GM23248 (cell line): ENCODE measurements around the gene ZSWIM3. TPM values are rescaled to one million over a fixed set of nuclear protein-coding genes. Genes with fewer than 3 reads are reported as not detected.

Experiments
- DNase-seq: peaks from one replicate; pipeline ENCODE4 v3.0.0-alpha.2; 2015
- H2AFZ ChIP-seq: fragments of 200-600 bp; sonication (generic); 2 replicates; pipeline ENCODE4 v1.6.1; 2016; ENCODE audit warnings: antibody characterized with exemption
- H3F3A ChIP-seq: fragments of 200-600 bp; sonication (generic); 2 replicates; pipeline ENCODE4 v1.6.1; 2016; ENCODE audit warnings: mild to moderate bottlenecking, antibody characterized with exemption, mixed run types; ENCODE audit not compliant: insufficient read depth
- H3K27ac ChIP-seq: fragments of 200-600 bp; sonication (generic); 2 replicates; pipeline ENCODE4 v1.5.1; 2016; ENCODE audit warnings: mild to moderate bottlenecking
- H3K27me3 ChIP-seq: fragments of 200-600 bp; sonication (generic); replicated peaks from 2 replicates; pipeline ENCODE4 v1.6.1; 2016; ENCODE audit warnings: mild to moderate bottlenecking; ENCODE audit not compliant: insufficient read depth
- H3K36me3 ChIP-seq: fragments of 200-600 bp; sonication (generic); 2 replicates; pipeline ENCODE4 v1.6.1; 2016; ENCODE audit warnings: low read depth, mild to moderate bottlenecking
- H3K4me1 ChIP-seq: fragments of 200-600 bp; sonication (generic); 2 replicates; pipeline ENCODE4 v1.6.1; 2016; ENCODE audit warnings: mild to moderate bottlenecking; ENCODE audit not compliant: insufficient read depth
- H3K4me2 ChIP-seq: fragments of 200-600 bp; sonication (generic); one replicate; pipeline ENCODE4 v1.6.1; 2016; ENCODE audit warnings: mild to moderate bottlenecking; ENCODE audit not compliant: unreplicated experiment
- H3K4me3 ChIP-seq: fragments of 200-600 bp; sonication (generic); 2 replicates; pipeline ENCODE4 v1.5.1; 2016; ENCODE audit warnings: mild to moderate bottlenecking
- H3K79me2 ChIP-seq: fragments of 200-600 bp; sonication (generic); 2 replicates; pipeline ENCODE4 v1.6.1; 2016; ENCODE audit warnings: mild to moderate bottlenecking; ENCODE audit not compliant: insufficient read depth
- H3K9ac ChIP-seq: fragments of 200-600 bp; sonication (generic); 2 replicates; pipeline ENCODE4 v1.6.1; 2016; ENCODE audit warnings: mild to moderate bottlenecking
- H3K9me2 ChIP-seq: fragments of 200-600 bp; sonication (generic); 2 replicates; pipeline ENCODE4 v1.6.1; 2016; ENCODE audit warnings: mixed run types, mild to moderate bottlenecking, moderate library complexity; ENCODE audit not compliant: insufficient read depth
- H3K9me3 ChIP-seq: fragments of 200-600 bp; sonication (generic); one replicate; pipeline ENCODE4 v1.6.1; 2017; ENCODE audit warnings: low read depth
- H4K20me1 ChIP-seq: fragments of 200-600 bp; sonication (generic); 2 replicates; pipeline ENCODE4 v1.6.0; 2016; ENCODE audit not compliant: insufficient read depth
- EZH2 ChIP-seq: fragments of 200-600 bp; sonication (generic); IDR thresholded peaks from 2 replicates; pipeline ENCODE4 v1.6.1; 2018; ENCODE audit warnings: antibody characterized with exemption, mild to moderate bottlenecking; ENCODE audit not compliant: insufficient read depth, poor library complexity, severe bottlenecking
- EZH2phosphoT487 ChIP-seq: fragments of 200-600 bp; sonication (generic); IDR thresholded peaks from 2 replicates; pipeline ENCODE4 v1.6.1; 2018; ENCODE audit warnings: antibody characterized with exemption, moderate library complexity, mild to moderate bottlenecking, low read depth; ENCODE audit not compliant: insufficient read depth
- WGBS, 2 experiments: methylation state at CpG; one replicate each; pipeline ENCODE4 v1.1.6; 2015 to 2017; ENCODE audit warnings: low lambda C conversion rate in 2 of 2, low coverage in 1 of 2; ENCODE audit errors: missing lambda C conversion rate in 2 of 2; 5-methylcytosine and 5-hydroxymethylcytosine counted together
- in situ Hi-C: fragments of 300-500 bp; cut with MboI; formaldehyde crosslinking; loops from 2 replicates; pipeline ENCODE4 v1.15.0; 2020
- polyA plus RNA-seq: library from polyadenylated mRNA; unstranded; fragments of >200 nt; fragmentation: Nextera tagmentation; extraction: Ambion mirVana; gene quantifications from 2 replicates; pipeline ENCODE4 v1.2.1, GENCODE V29; 2016
- total RNA-seq: library from RNA; depleted of rRNA; stranded (reverse); fragments of >200 nt; shearing (Covaris generic); gene quantifications from 2 replicates; pipeline ENCODE4 v1.2.3, GENCODE V29; 2014; rRNA removed

ZSWIM3 gene
- total and polyA plus RNA-seq, 2 experiments from 2014 or later: 1.9 to 4.3 TPM

DNA sequence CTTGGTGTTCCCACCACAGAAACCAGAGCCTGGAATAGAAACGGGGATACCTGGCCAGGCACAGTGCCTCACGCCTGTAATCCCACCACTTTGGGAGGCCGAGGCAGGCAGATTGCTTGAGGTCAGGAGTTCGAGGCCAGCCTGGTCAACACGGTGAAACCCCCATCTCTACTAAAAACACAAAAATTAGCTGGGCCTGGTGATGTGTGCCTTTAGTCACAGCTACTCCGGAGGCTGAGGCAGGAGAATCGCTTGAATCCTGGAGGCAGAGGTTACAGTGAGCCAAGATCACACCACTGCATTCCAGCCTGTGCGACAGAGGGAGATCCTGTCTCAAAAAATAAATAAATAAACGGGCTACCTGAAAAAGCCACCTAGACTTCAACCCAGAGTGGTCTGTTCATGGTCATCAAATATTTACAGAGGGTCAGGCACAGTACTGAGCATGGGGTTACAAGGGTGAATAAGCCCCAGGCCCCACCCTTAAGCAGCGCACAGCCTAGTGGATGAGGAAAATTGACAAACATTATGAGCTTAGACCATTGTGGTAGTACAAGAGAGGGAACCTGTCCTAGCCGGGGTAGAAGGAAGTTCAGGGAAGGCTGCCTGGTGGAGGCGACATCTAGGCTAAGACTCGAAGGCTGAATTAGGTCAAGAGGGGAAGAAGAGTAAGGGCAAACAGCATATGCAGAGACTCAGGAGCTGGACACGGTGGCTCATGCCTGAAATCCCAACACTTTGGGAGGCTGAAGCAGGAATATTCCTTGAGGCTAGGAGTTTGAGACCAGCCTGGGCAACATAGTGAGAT lies 69.9 kb downstream of the ZSWIM3 start:
- in situ Hi-C loops: no loop called here
- Histone ChIP-seq H3K9ac (no peak overlapping the region), H3K27ac (no peak overlapping the region), H3K9me3 (no peaks in the 10 kb centered on the region), H3K36me3 (no peaks in the 10 kb centered on the region), H3K79me2 (peaks cover 6% of the 10 kb centered on the region), H3K9me2 (no peaks in the 10 kb centered on the region), H3K4me1 (no peaks in the 10 kb centered on the region; the same call in 1 of the 2 replicates), H4K20me1 (no peaks in the 10 kb centered on the region), H3F3A (peaks cover 10% of the 10 kb centered on the region; the same call in 1 of the 2 replicates), H2AFZ (no peak overlapping the region), H3K27me3 (no peaks in the 10 kb centered on the region), H3K4me2 (no peak overlapping the region), H3K4me3 (no peak overlapping the region)
- TF ChIP-seq EZH2phosphoT487 (no peak), EZH2 (no peak)
- no peak for DNase-seq
- 77 to 80% methylated on average over 14 of the region's 14 CpGs for WGBS, 2 experiments

Other genes starting within 250 kb of the ZSWIM3 start
- gene WFDC10A, start 227.9 kb upstream of the ZSWIM3 start, total RNA-seq: not detected in 2 replicates
- not detected in 2 replicates for gene WFDC10A, start 227.9 kb upstream of the ZSWIM3 start, polyA plus RNA-seq
- not detected in 2 replicates for gene WFDC9, start 226.3 kb upstream of the ZSWIM3 start, total RNA-seq
- not detected in 2 replicates for gene WFDC9, start 226.3 kb upstream of the ZSWIM3 start, polyA plus RNA-seq
- not detected in 2 replicates for gene WFDC11, start 187.4 kb upstream of the ZSWIM3 start, total RNA-seq
- not detected in 2 replicates for gene WFDC11, start 187.4 kb upstream of the ZSWIM3 start, polyA plus RNA-seq
- not detected in 2 replicates for gene WFDC13, start 155.6 kb upstream of the ZSWIM3 start, total RNA-seq
- gene WFDC13, start 155.6 kb upstream of the ZSWIM3 start, polyA plus RNA-seq: not detected in 2 replicates
- gene WFDC10B, start 152.6 kb upstream of the ZSWIM3 start, total RNA-seq: not detected in 2 replicates
- not detected in 2 replicates for gene WFDC10B, start 152.6 kb upstream of the ZSWIM3 start, polyA plus RNA-seq
- gene SPINT4, start 135.3 kb upstream of the ZSWIM3 start, total RNA-seq: not detected in 2 replicates
- not detected in 2 replicates for gene SPINT4, start 135.3 kb upstream of the ZSWIM3 start, polyA plus RNA-seq
- 0.76 TPM in 1 of 2 replicates, not detected in the other for gene WFDC3, start 65.7 kb upstream of the ZSWIM3 start, total RNA-seq
- gene WFDC3, start 65.7 kb upstream of the ZSWIM3 start, polyA plus RNA-seq: 2.4 and 3.6 TPM in 2 replicates
- 12.4 and 22.9 TPM in 2 replicates for gene DNTTIP1, start 65.7 kb upstream of the ZSWIM3 start, total RNA-seq
- gene DNTTIP1, start 65.7 kb upstream of the ZSWIM3 start, polyA plus RNA-seq: 57.2 and 57.6 TPM in 2 replicates
- gene UBE2C, start 45.0 kb upstream of the ZSWIM3 start, total RNA-seq: 33.8 and 38.8 TPM in 2 replicates
- 69.2 and 78.4 TPM in 2 replicates for gene UBE2C, start 45.0 kb upstream of the ZSWIM3 start, polyA plus RNA-seq
- not detected in 2 replicates for gene TNNC2, start 30.3 kb upstream of the ZSWIM3 start, total RNA-seq
- gene TNNC2, start 30.3 kb upstream of the ZSWIM3 start, polyA plus RNA-seq: 0.83 and 1.1 TPM in 2 replicates
- 88.4 and 100 TPM in 2 replicates for gene SNX21, start 23.8 kb upstream of the ZSWIM3 start, total RNA-seq
- gene SNX21, start 23.8 kb upstream of the ZSWIM3 start, polyA plus RNA-seq: 50.9 and 54.7 TPM in 2 replicates
- gene ACOT8, start 222 bp upstream of the ZSWIM3 start, total RNA-seq: 37.2 and 55.2 TPM in 2 replicates
- 30.0 and 32.9 TPM in 2 replicates for gene ACOT8, start 222 bp upstream of the ZSWIM3 start, polyA plus RNA-seq
- gene ZSWIM1, start 23.6 kb downstream of the ZSWIM3 start, total RNA-seq: 7.7 and 8.9 TPM in 2 replicates
- 6.6 and 8.5 TPM in 2 replicates for gene ZSWIM1, start 23.6 kb downstream of the ZSWIM3 start, polyA plus RNA-seq
- not detected in 2 replicates for gene SPATA25, start 30.0 kb downstream of the ZSWIM3 start, total RNA-seq
- gene SPATA25, start 30.0 kb downstream of the ZSWIM3 start, polyA plus RNA-seq: 0.27 TPM in 1 of 2 replicates, not detected in the other
- 4.3 and 8.3 TPM in 2 replicates for gene NEURL2, start 33.6 kb downstream of the ZSWIM3 start, total RNA-seq
- gene NEURL2, start 33.6 kb downstream of the ZSWIM3 start, polyA plus RNA-seq: 1.4 and 2.1 TPM in 2 replicates
- gene CTSA, start 33.7 kb downstream of the ZSWIM3 start, total RNA-seq: 154 and 176 TPM in 2 replicates
- 303 and 321 TPM in 2 replicates for gene CTSA, start 33.7 kb downstream of the ZSWIM3 start, polyA plus RNA-seq
- gene PLTP, start 54.5 kb downstream of the ZSWIM3 start, total RNA-seq: 14.5 and 22.6 TPM in 2 replicates
- 24.4 and 25.7 TPM in 2 replicates for gene PLTP, start 54.5 kb downstream of the ZSWIM3 start, polyA plus RNA-seq
- 4.2 and 5.3 TPM in 2 replicates for gene PCIF1, start 77.1 kb downstream of the ZSWIM3 start, total RNA-seq
- 23.8 and 24.3 TPM in 2 replicates for gene PCIF1, start 77.1 kb downstream of the ZSWIM3 start, polyA plus RNA-seq
- gene ZNF335, start 114.6 kb downstream of the ZSWIM3 start, total RNA-seq: 10.8 and 12.6 TPM in 2 replicates
- 6.0 and 6.9 TPM in 2 replicates for gene ZNF335, start 114.6 kb downstream of the ZSWIM3 start, polyA plus RNA-seq
- not detected in 2 replicates for gene MMP9, start 151.3 kb downstream of the ZSWIM3 start, total RNA-seq
- gene MMP9, start 151.3 kb downstream of the ZSWIM3 start, polyA plus RNA-seq: 0.10 and 0.13 TPM in 2 replicates
- not detected in 2 replicates for gene SLC12A5, start 171.6 kb downstream of the ZSWIM3 start, total RNA-seq
- gene SLC12A5, start 171.6 kb downstream of the ZSWIM3 start, polyA plus RNA-seq: 0.55 and 0.58 TPM in 2 replicates
- 15.9 and 20.4 TPM in 2 replicates for gene NCOA5, start 232.3 kb downstream of the ZSWIM3 start, total RNA-seq
- gene NCOA5, start 232.3 kb downstream of the ZSWIM3 start, polyA plus RNA-seq: 14.9 and 15.3 TPM in 2 replicates